HFF-Myc (cell line): ENCODE results near the gene BCO1.

ENCODE experiments used
- DNase-seq: peaks from one replicate; pipeline ENCODE4 v3.0.0-alpha.2; 2011; ENCODE audit warnings: low read depth; ENCODE audit errors: extremely low read depth
- H3K4me3 ChIP-seq: replicated peaks from 2 replicates; pipeline ENCODE4 v1.5.1; 2011; ENCODE audit warnings: low read depth, mild to moderate bottlenecking, control low read depth, low read length
- CTCF ChIP-seq: IDR thresholded peaks from 2 replicates; pipeline ENCODE4 v1.5.1; 2012; ENCODE audit warnings: mild to moderate bottlenecking, low read depth, low read length, control low read depth; ENCODE audit errors: missing control alignments

BCO1 gene

GRCh38 chr16:81268509-81268908 lies 30.0 kb downstream of the BCO1 start:
- no peak overlapping the region for H3K4me3 ChIP-seq
- DNase-seq: no peak
- no peak for TF ChIP-seq CTCF

GRCh38 chr16:81273223-81273950 lies 34.9 kb downstream of the BCO1 start:
- no peak for DNase-seq
- no peak overlapping the region for H3K4me3 ChIP-seq
- TF ChIP-seq CTCF: no peak

- H3K4me3 ChIP-seq: no peak overlapping the region
- no peak for DNase-seq
- TF ChIP-seq CTCF: no peak
Measured at GRCh38 chr16:81275064-81275532, 36.6 kb downstream of the BCO1 start.

- no peak for DNase-seq
- TF ChIP-seq CTCF: no peak
- H3K4me3 ChIP-seq: no peak overlapping the region
Measured at GRCh38 chr16:81275795-81276194, 37.3 kb downstream of the BCO1 start.

GRCh38 chr16:81276323-81276722 lies 37.8 kb downstream of the BCO1 start:
- no peak for DNase-seq
- TF ChIP-seq CTCF: no peak

GRCh38 chr16:81277541-81278080 lies 39.1 kb downstream of the BCO1 start:
- DNase-seq: no peak
- H3K4me3 ChIP-seq: no peak overlapping the region
- no peak for TF ChIP-seq CTCF

More at GRCh38 chr16:81276323-81276722, 37.8 kb downstream of the BCO1 start:
- no peak overlapping the region for H3K4me3 ChIP-seq
